Mucosa of rectum (tissue), 2 donors: ENCODE data around the gene ENOPH1.
"Not testable (repeated sequence)": the region's sequence is repeated elsewhere in the genome, so short reads cannot be mapped to it uniquely, and the experiment has no call there.

Experiments
- H3K27ac ChIP-seq, 2 donors: one replicate each; pipeline ENCODE4 v1.7.0; 2013; ENCODE audit warnings: inconsistent platforms in 2 of 2, low read depth in 2 of 2, low read length in 2 of 2
- H3K27me3 ChIP-seq, 2 donors: one replicate each; pipeline ENCODE4 v1.7.0; 2013; ENCODE audit warnings: low read length in 2 of 2; ENCODE audit not compliant: control insufficient read depth in 2 of 2, insufficient read depth in 2 of 2
- H3K36me3 ChIP-seq, 2 donors: one replicate each; pipeline ENCODE4 v1.7.0; 2013; ENCODE audit warnings: low read length in 2 of 2; ENCODE audit not compliant: control insufficient read depth in 2 of 2, insufficient read depth in 2 of 2
- H3K4me1 ChIP-seq, 2 donors: one replicate each; pipeline ENCODE4 v1.7.0; 2013; ENCODE audit warnings: low read length in 2 of 2, mild to moderate bottlenecking in 1 of 2; ENCODE audit not compliant: control insufficient read depth in 2 of 2, insufficient read depth in 2 of 2
- H3K4me3 ChIP-seq, 2 donors: one replicate each; pipeline ENCODE4 v1.7.0; 2013; ENCODE audit warnings: low read length in 2 of 2
- H3K9ac ChIP-seq, 2 donors: one replicate each; pipeline ENCODE4 v1.7.0; 2013; ENCODE audit warnings: low read length in 2 of 2, low read depth in 1 of 2, mild to moderate bottlenecking in 1 of 2
- H3K9me3 ChIP-seq, 2 donors: one replicate each; pipeline ENCODE4 v1.7.0; 2013; ENCODE audit warnings: low read length in 2 of 2; ENCODE audit not compliant: control insufficient read depth in 2 of 2
- donor health status: healthy.
- donor health status: Normal muscosa, but diverticular disease.

Gene ENOPH1

GRCh38 chr4:82430193-82430963 is at the start of gene ENOPH1, which contains the start of gene HNRNPDL:
Gene ENOPH1 (plus strand): TSS chr4:82430590. CDS start chr4:82430830, 240 bp downstream.
Gene HNRNPDL (minus strand): TSS chr4:82430462. CDS start chr4:82429690, 772 bp downstream.
- Histone ChIP-seq H3K4me1 (peaks cover 23 to 24% of the 10 kb centered on the region in 2 donors), H3K36me3 (peaks cover 20 to 25% of the 10 kb centered on the region in 2 donors), H3K9me3 (no peaks in the 10 kb centered on the region), H3K4me3 (peak within 1 kb of the TSS; percentile 70 to 94), H3K27me3 (no peaks in the 10 kb centered on the region), H3K9ac (peak within 1 kb of the TSS; percentile 79 to 99), H3K27ac (peak within 1 kb of the TSS; percentile 81 to 99)

DNA sequence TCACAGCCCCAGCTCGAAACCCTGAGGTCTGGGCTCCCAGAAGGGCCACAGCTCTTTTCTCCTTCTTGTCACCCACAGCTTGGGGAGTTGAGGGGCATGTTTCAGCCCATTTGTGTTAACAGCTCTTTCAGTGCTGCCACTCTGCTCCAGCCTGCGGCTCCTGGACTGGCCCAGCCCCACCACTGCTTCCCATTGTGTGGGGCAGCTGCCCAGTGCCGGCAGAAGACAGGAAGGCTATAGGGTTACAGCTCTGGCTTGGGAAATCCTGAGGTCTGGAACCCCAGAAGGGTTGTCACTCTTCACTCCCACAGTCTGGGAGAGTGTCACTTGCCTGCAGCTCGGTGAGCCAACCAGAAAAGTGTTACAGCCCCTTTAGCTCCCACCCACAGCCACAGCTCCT is 49.6 kb upstream of the ENOPH1 start:
- no peaks in the 10 kb centered on the region for H3K9me3 ChIP-seq
- no peaks in the 10 kb centered on the region for H3K36me3 ChIP-seq
- no peaks in the 10 kb centered on the region for H3K4me1 ChIP-seq
- no peak overlapping the region for H3K4me3 ChIP-seq
- H3K27ac ChIP-seq, result no peak overlapping the region
- no peak overlapping the region for H3K9ac ChIP-seq
- no peaks in the 10 kb centered on the region for H3K27me3 ChIP-seq

DNA sequence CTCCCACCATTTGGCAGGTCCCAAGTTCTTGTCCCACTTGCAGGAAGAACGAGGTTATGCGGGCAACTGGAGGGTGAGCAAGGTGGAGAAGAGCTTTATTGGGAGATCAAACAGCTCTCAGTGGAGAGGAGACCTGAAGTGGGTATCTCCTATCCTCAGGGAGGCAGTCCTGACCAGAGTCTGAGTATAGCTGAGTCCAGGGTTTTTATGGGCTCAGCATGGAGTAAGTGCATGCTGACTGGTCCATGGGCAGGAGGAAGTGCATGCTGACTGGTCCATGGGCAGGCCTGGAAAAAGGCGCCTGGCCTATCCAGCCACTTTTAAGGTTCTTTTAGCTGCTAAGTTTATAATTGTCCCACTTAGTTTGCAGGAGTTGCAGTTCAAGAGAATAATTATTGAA is 49.2 kb upstream of the ENOPH1 start:
- Histone ChIP-seq H3K9me3 (no peaks in the 10 kb centered on the region), H3K4me1 (no peaks in the 10 kb centered on the region), H3K36me3 (no peaks in the 10 kb centered on the region), H3K9ac (no peak overlapping the region), H3K4me3 (no peak overlapping the region), H3K27ac (no peak overlapping the region), H3K27me3 (no peaks in the 10 kb centered on the region)

DNA sequence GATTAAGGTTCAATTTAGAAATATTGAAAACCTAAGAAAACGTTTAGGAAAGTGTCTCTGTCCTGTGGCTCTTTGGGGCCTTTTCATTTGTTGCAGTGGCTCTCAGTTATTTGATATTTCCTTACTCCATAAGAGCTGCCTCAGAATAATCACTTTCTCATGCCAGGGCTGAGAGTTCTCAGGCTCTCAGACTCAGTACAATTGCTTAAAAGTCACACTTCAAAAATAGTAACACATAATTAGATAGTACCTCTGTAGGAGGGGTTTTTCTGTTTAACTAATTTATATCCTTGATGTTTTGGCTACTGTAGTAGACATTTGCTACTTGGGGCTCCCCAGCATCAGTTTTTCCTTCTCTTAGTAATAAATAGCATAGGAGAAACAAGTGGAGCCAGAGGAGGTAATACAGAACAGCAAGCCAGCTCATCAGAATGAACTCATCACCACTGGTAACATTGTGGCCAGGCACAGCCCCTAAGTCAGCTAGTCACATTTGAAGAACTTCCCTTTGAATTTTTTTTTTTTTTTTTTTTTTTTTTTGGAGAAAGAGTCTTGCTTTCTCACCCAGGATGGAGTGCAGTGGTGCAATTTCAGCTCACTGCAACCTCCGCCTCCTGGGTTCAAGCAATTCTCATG is 48.6 kb upstream of the ENOPH1 start:
- no peak overlapping the region for H3K27ac ChIP-seq
- no peaks in the 10 kb centered on the region for H3K36me3 ChIP-seq
- H3K9me3 ChIP-seq, result no peaks in the 10 kb centered on the region
- H3K4me3 ChIP-seq, result no peak overlapping the region
- no peak overlapping the region for H3K9ac ChIP-seq
- H3K27me3 ChIP-seq, result no peaks in the 10 kb centered on the region
- no peaks in the 10 kb centered on the region for H3K4me1 ChIP-seq

DNA sequence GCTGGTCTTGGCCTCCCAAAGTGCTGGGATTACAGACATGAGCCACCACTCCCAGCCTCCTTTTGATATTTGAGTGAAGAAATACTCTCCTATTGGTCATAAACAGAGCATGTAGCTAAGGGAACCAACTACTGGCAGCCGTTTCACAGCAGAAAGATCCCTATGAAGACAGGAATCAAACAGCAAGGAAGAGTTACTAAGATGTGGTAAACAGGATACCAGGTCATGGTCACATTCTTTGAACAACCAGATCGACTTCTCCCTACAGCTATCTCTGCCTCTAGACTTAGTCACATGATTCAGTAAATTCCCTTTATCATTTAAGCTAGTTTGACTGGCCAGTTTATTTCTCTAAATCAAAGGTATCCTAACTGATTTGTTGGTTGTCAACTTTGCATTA is 47.6 kb upstream of the ENOPH1 start:
- no peaks in the 10 kb centered on the region for H3K36me3 ChIP-seq
- no peaks in the 10 kb centered on the region for H3K4me1 ChIP-seq
- no peak overlapping the region for H3K4me3 ChIP-seq
- no peaks in the 10 kb centered on the region for H3K9me3 ChIP-seq
- no peak overlapping the region for H3K9ac ChIP-seq
- H3K27ac ChIP-seq, result no peak overlapping the region
- H3K27me3 ChIP-seq, result no peaks in the 10 kb centered on the region

DNA sequence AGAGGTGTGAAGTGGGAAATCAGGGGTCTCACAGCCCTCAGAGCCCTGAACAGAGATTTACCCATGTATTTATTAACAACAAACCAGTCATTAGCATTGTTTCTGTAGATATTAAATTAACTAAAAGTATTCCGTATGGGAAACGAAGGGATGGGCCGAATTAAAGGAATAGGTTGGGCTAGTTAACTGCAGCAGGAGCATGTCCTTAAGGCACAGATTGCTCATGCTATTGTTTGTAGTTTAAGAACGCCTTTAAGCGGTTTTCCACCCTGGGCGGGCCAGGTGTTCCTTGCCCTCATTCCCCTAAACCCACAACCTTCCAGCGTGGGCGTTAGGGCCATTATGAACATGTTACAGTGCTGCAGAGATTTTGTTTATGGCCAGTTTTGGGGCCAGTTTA is 44.1 kb upstream of the ENOPH1 start:
- H3K4me3 ChIP-seq, H3K4me1 ChIP-seq, H3K36me3 ChIP-seq, H3K27me3 ChIP-seq, H3K9me3 ChIP-seq, H3K27ac ChIP-seq, H3K9ac ChIP-seq: not testable (repeated sequence)

- H3K27ac ChIP-seq, result no peak overlapping the region
- H3K9me3 ChIP-seq, result no peaks in the 10 kb centered on the region
- H3K36me3 ChIP-seq, result no peaks in the 10 kb centered on the region
- H3K9ac ChIP-seq, result no peak overlapping the region
- no peak overlapping the region for H3K4me3 ChIP-seq
- H3K27me3 ChIP-seq, result no peaks in the 10 kb centered on the region
- no peaks in the 10 kb centered on the region for H3K4me1 ChIP-seq
These were observed 42.0 kb upstream of the ENOPH1 start for GRCh38 chr4:82388405-82388804.

GRCh38 chr4:82390061-82390460 is 40.3 kb upstream of the ENOPH1 start:
- H3K27ac ChIP-seq, H3K4me3 ChIP-seq, H3K9me3 ChIP-seq, H3K4me1 ChIP-seq, H3K9ac ChIP-seq, H3K27me3 ChIP-seq, H3K36me3 ChIP-seq: not testable (repeated sequence)

GRCh38 chr4:82394896-82395295 is 35.5 kb upstream of the ENOPH1 start:
- Histone ChIP-seq H3K4me3 (no peak overlapping the region), H3K36me3 (no peaks in the 10 kb centered on the region), H3K9me3 (no peaks in the 10 kb centered on the region), H3K27me3 (no peaks in the 10 kb centered on the region), H3K27ac (no peak overlapping the region), H3K9ac (no peak overlapping the region), H3K4me1 (no peaks in the 10 kb centered on the region)

DNA sequence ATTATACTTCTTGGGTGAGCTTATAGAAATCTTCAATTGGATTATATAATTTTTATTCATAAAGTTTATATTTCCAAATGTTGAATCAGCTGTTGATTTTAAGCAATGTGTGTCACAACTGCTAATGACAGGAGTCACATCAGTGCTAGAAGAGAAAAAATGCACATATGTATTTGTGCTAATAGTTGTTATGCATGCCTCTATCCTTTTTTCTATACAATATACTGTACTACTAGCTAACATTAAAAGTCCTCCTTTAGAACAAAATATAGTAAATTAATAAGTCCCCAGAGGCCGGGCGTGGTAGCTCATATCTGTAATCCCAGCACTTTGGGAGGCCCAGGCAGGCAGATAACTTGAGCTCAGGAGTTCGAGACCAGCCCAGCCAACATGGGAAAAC is 32.9 kb upstream of the ENOPH1 start:
- Histone ChIP-seq H3K4me1 (no peaks in the 10 kb centered on the region), H3K9me3 (no peaks in the 10 kb centered on the region), H3K4me3 (no peak overlapping the region), H3K36me3 (no peaks in the 10 kb centered on the region), H3K27me3 (no peaks in the 10 kb centered on the region), H3K9ac (no peak overlapping the region), H3K27ac (no peak overlapping the region)
